C1 segment of cervical spinal cord (tissue), 14 donors: ENCODE results near the gene SLC23A3.

Experiments used
- DNase-seq, 14 donors: peaks; one replicate each; lab custom pipeline; 2025; lab: John Stamatoyannopoulos, UW

Gene SLC23A3, protein sequence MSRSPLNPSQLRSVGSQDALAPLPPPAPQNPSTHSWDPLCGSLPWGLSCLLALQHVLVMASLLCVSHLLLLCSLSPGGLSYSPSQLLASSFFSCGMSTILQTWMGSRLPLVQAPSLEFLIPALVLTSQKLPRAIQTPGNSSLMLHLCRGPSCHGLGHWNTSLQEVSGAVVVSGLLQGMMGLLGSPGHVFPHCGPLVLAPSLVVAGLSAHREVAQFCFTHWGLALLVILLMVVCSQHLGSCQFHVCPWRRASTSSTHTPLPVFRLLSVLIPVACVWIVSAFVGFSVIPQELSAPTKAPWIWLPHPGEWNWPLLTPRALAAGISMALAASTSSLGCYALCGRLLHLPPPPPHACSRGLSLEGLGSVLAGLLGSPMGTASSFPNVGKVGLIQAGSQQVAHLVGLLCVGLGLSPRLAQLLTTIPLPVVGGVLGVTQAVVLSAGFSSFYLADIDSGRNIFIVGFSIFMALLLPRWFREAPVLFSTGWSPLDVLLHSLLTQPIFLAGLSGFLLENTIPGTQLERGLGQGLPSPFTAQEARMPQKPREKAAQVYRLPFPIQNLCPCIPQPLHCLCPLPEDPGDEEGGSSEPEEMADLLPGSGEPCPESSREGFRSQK

DNA sequence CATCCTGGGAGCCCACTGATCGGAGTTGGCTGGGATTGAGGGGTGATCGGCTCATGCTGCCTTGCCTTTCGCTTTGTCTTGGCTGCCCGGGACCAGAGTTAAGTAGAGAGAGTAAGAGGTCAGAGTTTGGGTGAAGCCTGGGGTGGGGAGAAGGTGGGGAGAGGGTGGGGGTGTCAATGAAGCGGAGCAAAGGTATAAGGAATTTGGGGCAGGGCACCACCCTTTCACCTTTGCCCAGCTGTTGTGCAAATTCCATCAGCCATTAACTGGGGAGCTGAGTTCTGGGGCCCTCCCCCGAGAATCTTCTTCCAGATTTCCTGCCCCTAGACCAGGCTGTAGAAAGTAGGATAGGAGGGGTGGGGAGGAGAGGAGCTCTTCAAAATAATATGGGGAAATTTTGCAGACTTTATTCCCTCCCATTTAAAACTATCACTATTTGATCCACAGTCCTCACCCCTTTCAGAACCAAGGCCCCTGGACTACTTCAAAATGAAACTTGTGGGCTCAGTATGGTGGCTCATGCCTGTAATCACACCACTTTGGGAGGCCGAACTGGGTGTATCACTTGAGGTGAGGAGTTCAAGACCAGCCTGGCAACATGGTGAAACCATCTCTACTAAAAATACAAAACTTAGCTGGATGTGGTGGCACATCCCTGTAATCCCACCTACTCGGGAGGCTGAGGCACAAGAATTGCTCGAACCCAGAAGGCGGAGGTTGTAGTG, at the start of gene SLC23A3:
TSS of gene SLC23A3 (minus strand) at position 100 of the 725 bp plus-strand sequence. CDS start at position 55, 45 bp downstream.
- no peak for DNase-seq

DNA sequence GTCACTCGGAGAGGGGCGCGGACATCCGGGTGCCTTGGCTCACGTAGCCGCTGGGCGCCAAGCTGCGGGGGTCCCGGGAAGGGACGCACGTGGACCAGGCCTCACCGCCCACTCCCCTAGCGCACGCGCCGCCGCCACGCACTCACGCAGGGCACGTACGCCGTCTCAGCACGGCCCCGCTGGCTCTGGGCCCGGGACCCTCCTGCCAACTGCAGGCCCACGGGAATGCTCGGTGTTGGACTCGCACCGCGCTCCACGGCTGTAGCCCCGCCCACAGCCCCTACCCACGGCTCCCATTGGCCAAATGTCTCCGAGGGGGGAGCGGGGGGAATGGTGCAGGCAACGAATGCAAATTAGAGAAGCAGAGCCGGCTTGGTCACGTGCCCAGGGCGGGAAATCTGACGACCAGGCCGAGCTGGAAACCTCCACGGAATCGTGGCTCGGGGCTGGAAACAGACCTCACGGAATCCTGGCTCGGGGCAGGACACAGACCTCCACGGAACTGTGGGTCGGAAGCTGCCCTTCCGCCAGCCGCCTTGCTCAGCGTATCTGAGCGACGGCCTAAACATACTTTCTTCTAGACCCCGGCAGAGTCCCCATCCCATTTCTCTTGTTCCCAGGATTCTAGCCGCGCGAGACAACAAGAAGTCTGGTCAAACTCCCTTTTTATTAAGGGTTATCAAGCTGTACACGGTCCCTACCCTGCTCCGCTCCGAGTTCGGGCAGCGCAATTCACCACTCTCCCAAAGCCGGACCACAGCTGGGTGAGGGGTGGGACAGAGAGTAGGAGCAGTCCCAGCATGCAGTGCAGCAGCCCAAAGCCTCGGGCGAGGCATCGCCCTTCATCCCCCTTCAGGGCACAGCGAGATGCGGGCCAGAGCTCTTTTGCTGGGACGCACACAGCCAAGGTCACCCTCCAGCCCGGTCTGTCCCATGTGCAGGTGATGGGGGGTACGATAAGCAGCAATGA, 49.2 kb upstream of the SLC23A3 start, which contains the start of gene ABCB6:
TSS of gene ABCB6 (minus strand) at position 227 of the 970 bp plus-strand sequence. CDS start 285 bp downstream, outside the sequence.
- DNase-seq: peak; percentile 44 to 95 (median 91)

DNA sequence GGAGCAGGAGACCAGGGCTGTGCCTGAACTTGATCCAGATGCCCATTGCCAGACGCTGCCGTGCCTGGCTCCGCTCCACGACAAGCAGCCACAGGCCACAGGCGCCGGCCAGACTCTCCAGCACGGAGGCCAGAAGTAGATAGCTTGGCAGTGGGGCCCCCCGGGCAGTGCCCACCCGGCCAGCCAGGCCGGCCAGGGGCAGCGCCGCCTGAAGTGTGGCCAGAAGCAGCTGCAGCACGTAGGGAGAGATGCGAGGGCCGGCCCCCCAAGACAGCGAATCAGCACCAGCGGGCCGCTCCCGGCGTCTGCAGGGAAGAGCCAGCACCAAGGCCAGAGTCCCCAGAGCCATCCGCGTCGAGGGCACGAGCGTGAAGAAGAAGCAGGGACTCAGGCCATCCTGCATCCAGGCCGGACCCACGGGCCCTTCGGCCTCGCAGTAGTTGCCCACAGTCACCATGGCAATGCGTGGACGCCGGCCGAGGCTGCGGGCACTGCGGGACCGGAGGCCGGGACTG, 48.4 kb upstream of the SLC23A3 start:
- peak in 13 of 14 donors; percentile 35 to 89 (median 76) for DNase-seq

DNA sequence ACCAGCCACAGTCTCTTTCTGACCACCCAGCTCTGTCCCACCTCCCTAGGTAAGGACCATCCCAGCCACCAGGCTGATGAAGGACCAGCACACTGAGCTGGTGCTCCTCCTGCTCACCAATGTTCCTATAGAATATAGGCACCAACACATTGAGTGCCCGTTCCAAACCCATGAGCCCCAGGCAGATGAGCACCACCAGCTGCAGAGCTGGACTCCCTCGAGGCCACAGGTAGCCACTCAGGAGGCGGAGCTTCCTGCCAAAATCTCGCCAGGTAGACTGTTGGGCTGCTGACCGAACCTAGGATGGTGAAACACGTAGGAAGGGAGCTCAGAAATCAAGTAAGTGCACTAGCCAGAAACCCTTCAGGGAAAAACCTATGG, 46.7 kb upstream of the SLC23A3 start:
- DNase-seq: no peak

DNA sequence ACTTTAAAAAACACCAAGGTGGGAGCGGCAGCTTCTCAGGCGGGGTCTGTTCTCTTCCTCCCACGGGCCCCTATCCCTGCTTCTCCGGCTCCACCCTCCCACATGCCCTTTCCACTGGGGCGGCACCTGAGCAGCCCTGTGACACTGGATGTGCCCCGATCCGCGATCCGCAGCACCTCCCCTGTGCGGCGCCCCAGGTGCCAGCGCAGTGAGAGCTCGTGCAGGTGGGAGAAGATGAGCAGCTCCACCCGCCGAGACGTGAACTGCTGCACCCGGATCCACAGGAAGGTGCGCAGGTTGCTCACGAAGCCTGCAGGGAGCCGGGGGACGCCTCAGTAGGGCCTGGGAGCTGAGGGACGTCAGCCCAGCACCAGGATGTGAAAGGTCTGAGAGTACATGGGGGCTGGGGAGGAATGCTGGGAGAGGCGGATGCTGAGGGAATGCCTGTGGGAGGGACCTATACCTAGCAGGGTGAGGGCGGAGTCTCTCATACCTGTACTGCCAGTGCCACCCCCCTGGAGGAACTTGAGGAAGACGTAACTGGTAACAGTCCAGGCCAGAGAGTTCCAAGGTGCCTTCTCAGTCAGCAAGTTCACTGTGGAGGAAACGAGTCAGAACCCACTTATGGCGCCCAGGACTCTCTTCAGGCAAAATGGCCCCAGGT, 46.2 kb upstream of the SLC23A3 start:
- no peak for DNase-seq

DNA sequence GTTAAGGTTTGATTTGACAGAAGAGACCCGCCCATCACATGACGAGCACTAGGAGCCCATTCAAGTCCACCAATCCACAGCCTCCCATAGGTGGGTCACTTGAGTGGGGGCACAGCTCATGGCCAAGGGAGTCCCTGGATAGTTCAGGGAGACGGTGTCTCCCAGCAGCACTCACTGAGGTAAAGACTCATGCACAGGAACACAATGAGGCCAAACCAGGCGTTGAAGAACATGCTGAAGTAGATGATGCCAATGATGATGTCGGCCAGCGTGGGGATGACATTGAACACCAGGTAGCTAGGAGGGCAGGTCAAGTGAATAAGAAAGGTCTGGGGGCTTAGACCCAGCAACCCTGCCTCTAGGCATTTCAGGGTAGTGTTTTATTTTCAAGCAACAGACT, 45.0 kb upstream of the SLC23A3 start:
- DNase-seq: no peak

DNA sequence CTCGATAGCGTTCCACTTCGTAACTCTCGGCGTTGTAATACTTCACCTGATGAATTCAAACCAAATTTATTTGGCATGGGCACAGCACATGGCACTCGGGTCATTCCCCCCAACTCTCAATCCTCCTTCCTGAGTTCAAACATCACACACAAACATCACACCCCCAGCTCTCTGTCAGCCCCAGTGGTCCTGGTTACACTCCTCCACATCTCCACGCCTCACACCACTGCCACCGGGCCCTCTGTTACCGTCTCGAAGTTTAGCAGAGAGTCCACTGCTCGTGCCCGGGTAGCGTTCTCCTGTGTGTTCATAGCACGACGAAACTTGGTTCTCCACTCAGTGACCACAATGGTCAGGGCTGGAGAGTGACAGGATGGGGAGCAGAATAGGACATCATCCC, 44.3 kb upstream of the SLC23A3 start:
- no peak for DNase-seq

DNA sequence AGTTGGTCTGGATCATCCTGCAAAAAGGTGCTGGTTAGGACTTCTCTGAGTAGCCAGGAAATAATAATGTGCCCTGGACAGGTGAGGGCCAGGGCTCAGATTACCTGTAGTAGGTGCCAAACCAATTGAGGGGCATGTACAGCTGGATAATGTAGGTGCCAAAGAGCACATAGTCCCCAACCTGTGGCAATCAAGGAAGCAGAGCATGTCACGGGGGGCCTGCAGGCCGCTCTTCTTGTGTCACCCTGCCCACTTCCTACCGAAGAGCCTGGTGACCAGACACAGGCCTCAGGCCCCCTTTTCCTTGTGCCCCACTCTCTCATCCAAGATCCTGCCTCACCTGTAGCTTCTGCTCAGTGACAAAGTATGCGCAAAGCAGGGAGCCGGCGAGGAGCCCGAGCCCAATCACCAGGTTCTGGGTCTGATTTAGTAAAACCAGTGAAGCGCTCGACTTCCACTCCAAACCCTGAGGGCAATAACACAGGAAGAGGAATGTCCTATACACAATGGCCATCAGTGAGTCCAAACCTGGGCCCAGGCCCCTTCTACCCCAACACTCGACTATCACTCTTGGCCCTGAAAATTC, 43.8 kb upstream of the SLC23A3 start:
- DNase-seq: no peak

DNA sequence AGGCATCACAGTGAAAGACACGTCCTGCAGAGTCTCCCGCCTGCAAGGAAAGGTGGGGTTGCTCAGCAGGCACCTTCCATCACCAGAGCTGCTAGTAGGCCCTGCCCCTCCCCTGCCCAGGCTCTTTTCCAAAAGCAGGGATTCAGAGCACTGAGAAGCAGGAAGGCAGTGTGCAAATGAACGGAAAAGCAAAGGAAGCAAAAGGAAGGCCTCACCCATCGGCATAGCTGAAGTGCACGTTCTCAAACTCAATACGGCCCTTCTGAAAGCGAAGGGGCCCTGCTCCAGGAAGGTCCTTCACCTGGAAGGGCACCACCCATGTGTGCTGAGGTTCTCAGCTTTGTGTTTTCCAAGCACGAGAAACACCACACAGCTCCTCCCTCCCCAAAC, 43.2 kb upstream of the SLC23A3 start:
- no peak for DNase-seq

DNA sequence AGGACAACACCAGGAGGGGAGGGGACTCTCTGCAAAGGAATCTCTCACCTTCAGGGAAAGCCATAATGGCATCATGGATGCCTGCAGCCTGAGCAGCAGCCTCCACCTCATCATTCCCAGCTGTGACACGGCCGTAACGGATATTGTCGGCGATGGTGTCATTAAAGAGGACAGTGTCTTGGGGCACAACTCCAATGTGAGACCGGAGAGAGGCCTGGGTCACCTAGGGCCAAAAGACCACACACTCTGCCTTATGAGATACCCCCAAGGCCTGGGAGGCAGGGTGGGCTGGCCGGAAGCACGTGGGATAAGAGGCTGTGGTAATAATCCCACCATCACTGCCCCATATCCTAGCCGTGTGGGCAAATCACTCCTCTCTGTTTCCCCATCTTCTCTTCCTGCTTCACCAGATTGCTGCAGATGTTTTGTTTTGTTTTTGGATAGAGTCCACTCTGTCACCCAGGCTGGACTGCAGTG, 41.1 kb upstream of the SLC23A3 start:
- no peak for DNase-seq

DNA sequence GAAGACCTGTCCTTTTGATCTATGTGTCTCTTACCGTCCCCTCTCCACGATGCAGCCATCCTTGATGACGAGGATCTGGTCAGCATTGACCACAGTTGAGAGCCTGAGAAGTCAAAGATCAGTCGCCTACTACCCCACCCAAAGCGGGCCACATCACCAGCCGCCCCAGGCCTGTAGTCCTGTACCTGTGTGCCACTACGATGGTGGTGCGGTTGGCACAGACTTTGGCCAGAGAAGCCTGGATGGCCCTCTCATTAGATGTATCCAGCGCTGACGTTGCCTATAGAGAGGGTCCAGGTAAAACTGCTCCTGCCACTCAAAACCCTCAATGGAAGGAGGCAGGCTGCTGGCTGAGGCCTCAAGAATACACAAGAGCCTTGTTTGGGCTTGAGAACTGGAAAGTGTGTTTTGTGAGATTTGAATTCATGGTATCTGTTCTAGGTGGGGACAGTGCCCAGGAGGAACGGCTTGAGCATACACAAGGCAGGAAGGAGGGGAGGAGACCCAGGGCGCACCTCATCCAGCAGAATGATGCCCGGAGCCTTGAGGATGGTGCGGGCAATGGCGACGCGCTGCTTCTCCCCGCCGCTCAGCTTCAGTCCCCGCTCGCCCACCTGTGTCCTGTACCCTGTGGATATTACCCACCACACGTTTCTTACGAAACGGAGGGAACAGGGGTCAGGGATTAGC, 40.5 kb upstream of the SLC23A3 start:
- DNase-seq: no peak

DNA sequence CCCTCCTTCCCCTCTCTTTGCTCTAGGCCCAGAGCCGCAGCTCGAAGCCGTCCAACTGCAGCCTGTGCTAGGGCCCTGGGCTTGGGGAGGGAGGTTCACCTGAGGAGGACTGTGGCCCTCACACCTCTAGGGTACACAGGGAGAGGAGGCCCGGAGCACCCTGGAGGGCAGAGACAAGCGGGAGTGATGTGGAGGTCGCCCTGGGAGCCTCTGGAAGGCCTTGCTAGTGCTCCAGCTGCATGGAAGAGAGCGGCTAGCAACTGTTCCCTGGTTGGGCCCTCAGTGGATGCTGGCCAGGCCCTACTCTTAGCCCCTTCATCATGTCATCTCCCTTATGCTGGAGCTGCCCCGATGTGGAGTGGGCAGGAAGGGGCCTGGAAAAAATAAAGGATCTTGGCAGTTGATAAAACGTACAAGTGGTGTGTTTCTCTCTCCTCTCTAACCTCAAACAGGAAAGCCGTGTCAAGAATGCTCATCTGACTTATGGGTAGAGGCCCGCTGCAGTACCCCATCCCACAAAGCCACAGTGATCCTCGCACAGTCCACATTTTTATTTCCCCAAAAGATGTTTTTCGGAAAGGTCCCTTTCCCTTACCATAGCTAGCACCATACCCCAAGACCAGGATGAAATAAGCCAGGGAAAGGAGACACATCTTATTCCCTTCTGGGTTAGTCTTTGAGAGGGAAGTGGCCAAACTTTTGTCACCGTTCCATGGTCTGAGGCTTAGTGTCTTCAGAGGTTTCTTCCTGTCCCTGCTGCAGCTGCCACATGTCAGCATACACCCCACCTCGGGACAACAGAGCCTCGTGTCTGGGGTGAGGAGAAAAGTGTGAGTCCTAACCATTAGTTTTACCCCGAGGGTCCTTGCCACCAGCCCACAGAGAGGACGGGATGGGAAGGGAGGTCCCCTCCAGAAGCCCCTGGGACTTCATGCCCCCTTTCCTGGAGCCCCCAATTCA, 39.7 kb upstream of the SLC23A3 start:
- DNase-seq: no peak

DNA sequence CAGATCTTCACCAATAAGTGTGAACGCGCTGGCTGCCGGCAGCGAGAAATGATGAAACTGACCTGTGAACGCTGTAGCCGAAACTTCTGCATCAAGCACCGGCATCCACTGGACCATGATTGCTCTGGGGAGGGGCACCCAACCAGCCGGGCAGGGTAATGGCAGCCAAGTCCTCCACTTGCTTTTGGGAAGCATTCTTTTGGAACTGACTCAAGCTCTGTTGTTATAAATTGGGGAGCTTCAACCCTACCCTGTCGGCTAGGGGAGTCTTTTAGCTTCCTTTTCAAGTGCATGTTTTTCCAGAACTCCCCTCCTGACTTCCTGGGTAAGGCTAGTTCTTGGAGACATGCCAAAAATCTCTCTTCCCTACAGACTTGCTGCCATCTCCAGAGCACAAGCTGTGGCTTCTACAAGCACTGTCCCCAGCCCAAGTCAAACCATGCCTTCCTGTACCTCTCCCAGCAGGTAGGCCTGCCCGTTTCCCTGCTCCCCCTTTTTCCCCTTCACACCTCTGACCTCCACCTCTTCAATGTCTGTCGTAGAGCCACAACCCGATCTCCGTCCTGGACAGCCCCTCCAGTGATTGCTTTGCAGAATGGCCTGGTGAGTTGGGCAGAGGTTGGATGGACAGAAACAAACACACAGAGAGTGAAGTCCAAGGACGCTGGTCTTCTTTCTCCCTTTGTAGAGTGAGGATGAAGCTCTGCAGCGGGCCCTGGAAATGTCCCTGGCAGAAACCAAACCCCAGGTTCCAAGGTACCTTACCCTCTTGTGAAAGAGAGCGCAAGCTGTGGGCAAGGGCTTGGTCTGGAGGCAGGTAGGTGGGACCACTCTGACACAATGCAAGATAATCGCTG, 38.3 kb upstream of the SLC23A3 start:
- DNase-seq: peak in 1 of 14 donors; percentile 16

DNA sequence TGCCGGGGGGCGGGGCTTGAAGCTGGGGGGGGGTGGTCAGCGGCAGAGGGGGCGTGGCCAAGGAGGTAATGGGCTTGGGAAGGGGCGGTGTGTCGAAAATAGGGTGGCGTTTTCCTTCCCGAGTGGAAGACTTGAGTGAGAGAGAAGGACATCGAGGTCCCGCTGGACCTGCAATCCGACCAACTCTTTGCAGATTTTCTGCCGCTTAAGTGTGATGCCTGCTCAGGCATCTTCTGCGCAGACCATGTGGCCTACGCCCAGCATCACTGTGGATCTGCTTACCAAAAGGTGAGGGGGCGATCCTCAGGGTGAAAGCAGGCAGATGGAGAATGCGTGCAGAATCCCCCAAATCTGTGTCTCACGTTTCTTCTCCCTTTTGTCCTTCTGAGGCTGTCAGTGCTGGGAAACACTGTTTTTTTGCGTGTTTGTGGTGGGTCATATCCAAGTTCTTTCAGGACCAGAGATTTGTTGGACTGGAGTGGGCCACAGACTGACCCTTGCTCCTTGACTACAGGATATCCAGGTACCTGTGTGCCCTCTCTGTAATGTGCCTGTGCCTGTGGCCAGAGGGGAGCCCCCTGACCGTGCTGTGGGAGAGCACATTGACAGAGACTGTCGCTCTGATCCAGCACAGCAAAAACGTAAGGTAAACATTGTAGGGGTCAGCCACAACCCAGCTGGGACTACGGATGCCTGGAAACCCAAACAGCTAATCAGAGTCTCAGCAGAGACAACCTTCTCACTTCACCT, 37.5 kb upstream of the SLC23A3 start:
- DNase-seq: peak in 1 of 14 donors; percentile 47

DNA sequence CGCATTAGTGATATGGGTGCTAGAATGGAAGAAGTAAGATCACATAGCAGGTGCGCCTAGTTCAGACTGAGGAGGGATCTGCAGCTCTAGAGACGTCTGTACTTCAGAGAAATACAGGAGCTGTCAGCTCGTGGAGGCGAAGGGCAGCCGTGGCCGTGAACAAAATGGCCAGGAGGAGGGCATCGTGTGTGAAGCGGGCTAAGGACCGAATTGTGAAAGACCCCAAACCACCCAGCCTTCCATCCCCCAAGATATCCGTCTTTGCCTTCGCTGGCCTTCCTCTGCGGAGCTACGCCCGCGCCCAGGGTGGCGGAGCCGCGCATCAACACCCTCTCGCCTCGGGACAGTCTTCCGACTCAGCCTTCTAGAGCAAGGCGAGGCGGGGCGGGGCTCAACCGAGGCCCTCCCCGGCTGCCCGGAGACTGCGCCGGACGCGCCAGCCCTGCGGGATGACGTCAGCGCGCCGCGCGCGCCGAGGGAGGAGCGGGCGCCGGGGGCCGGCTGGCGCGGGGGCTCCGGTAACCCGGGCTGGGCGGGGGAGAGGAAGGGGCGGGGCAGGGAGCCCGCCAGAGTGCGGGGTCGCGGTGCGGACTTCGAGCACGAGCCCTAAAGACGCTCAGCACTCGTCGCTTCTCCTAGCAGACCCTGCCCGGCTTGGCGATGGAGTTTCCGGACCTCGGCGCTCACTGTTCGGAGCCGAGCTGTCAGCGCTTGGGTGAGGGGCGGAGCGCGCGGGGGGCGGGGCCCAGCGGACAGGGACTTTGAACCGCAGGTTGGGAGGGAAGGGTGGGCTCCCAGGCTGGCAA, 36.7 kb upstream of the SLC23A3 start, which contains the start of gene ZFAND2B:
TSS of gene ZFAND2B (plus strand) at position 455 of the 806 bp plus-strand sequence. CDS start at position 661, 206 bp downstream.
- peak; percentile 47 to 95 (median 89) for DNase-seq
